AG10803 (cell line): ENCODE data around the gene SERPINA4.
"Not testable (repeated sequence)": the region's sequence is repeated elsewhere in the genome, so short reads cannot be mapped to it uniquely, and the experiment has no call there.

ENCODE experiments used
- DNase-seq: peaks from one replicate; pipeline ENCODE4 v3.0.0; 2010; ENCODE audit warnings: low read depth
- H3K4me3 ChIP-seq: 2 replicates; pipeline ENCODE4 v1.5.1; 2011; ENCODE audit warnings: mild to moderate bottlenecking, low read length, control low read depth
- TF ChIP-seq, protein P1 (sequence below): conservative IDR thresholded peaks from 2 replicates; pipeline ENCODE4 v1.5.1; 2011; ENCODE audit warnings: mild to moderate bottlenecking, low read length, control low read depth, inconsistent platforms

Gene SERPINA4

DNA sequence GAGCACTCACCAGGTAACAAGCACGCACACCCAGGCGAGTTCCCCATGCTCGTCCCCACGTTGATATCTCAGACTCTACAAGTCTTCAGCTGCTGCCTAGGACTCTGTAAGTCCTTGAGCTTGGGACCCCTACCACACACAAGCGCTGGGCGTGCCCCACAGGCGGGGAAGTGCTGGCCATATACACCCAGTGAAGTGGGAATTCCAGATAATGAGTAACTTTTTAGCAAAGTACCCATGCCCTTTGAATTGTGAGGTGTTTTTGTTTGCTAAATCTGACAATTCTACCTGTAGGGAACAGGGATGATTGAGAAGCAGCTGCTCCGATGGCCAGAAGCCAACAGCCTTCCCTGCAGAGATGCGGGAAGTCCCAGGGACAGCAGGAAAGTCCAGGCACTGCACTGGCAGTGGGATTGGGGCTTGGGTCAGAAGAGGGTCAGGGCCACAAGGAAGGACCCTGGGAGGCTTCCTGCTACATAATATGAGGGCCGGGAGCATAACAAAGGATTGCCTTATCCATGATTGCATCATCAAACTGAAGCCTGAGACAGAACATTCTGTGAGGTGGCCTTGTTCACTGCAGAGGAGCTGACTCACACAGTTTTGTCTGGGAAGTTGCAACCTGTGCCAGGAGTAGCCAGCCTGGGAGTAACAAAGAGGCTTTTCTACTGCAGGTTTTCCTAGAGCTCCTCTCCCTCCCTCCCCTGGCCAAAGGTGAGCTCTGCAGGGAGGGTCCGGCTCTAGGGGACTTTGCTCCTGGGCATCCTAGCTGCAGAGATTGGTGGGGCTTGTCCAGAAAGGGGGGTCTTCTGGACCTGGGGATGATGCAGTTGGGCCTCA lies 37.8 kb downstream of the SERPINA4 start:
- DNase-seq: peak; percentile 95
- TF ChIP-seq, protein P1, sequence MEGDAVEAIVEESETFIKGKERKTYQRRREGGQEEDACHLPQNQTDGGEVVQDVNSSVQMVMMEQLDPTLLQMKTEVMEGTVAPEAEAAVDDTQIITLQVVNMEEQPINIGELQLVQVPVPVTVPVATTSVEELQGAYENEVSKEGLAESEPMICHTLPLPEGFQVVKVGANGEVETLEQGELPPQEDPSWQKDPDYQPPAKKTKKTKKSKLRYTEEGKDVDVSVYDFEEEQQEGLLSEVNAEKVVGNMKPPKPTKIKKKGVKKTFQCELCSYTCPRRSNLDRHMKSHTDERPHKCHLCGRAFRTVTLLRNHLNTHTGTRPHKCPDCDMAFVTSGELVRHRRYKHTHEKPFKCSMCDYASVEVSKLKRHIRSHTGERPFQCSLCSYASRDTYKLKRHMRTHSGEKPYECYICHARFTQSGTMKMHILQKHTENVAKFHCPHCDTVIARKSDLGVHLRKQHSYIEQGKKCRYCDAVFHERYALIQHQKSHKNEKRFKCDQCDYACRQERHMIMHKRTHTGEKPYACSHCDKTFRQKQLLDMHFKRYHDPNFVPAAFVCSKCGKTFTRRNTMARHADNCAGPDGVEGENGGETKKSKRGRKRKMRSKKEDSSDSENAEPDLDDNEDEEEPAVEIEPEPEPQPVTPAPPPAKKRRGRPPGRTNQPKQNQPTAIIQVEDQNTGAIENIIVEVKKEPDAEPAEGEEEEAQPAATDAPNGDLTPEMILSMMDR: no peak
- H3K4me3 ChIP-seq: no peak overlapping the region

DNA sequence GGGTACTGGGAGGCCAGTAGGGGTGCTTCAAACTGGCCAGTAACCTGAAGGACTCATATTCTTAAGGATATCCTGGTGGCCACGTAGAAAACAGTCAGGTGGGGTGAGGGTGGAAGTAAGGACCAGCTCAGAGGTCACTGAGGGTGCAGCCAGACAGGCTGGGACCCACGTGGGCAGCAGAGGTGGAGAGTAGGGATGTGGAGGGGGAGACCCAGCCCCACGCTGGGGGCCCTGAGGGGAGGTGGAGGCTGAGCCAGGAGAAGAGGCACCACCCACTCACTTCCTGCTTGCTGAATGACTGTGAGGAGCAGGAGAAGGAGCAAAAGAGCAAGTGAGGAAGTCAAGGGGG lies 38.4 kb downstream of the SERPINA4 start:
- TF ChIP-seq, protein P1: no peak
- no peak for DNase-seq
- H3K4me3 ChIP-seq: no peak overlapping the region

- no peak overlapping the region for H3K4me3 ChIP-seq
- TF ChIP-seq, protein P1: no peak
- DNase-seq: no peak
Measured at GRCh38 chr14:94600148-94600545, 38.9 kb downstream of the SERPINA4 start.

DNA sequence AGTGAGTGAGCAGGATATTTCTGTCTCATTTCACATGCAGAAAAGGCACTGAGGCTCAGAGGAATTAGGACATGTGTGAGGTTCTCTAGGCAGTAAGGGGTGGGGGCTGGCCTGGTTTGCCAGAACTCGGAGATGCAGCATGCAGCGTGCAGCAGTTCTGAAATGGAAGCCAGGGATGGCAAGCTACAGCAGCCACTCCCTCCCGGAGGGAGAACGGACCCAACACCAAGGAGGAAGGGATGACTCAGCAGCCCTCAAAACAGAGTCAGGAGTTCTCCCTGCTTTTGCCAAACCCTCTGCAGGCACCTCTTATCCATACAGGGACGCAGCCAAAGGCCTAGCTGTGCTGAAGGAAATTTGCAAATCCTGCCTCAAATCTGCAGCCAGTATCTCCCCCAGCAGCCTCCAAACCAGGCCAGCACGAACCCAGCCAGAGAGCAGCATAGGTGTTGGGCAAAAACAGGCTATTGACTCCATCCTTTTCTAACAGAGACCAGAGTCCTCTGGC lies 40.7 kb downstream of the SERPINA4 start:
- no peak overlapping the region for H3K4me3 ChIP-seq
- TF ChIP-seq, protein P1: no peak; the same call in 1 of the 2 replicates
- peak; percentile 89 for DNase-seq

DNA sequence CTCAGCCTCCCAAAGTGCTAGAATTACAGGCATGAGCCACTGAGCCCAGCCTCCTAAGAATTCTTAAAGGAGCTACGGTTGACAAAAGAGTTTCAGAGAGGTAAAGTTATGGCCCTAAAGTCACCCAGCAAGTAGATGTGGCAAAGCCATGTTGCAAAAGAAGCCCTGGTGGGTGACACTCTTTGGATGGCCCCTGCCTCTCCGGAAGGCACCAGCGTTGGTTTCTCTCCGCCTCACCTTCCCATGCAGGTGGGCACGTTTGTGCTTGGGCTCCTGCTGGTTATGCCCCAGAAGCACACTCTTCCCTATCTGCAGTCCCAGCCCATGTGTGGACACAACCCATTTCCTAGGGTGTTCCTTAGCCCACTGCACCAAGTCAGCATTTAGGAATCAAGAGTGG lies 41.5 kb downstream of the SERPINA4 start:
- H3K4me3 ChIP-seq: no peak overlapping the region
- TF ChIP-seq, protein P1: no peak
- DNase-seq: no peak

- TF ChIP-seq, protein P1: no peak
- no peak overlapping the region for H3K4me3 ChIP-seq
- DNase-seq: no peak
Measured at GRCh38 chr14:94605361-94605760, 44.1 kb downstream of the SERPINA4 start.

- not testable (repeated sequence) for H3K4me3 ChIP-seq
Measured at GRCh38 chr14:94608966-94609365, 47.7 kb downstream of the SERPINA4 start.

More at GRCh38 chr14:94608966-94609365, 47.7 kb downstream of the SERPINA4 start:
- not testable (repeated sequence) for DNase-seq
